Activated naive CD4-positive, alpha-beta T cell treated with anti-CD3 and anti-CD28 coated beads, Interleukin-2, amount 50 U/mL, for 24 hours (primary cell): ENCODE results near the gene TP53AIP1.
A peak's percentile ranks its signal among the peaks of the same experiment; 100 is the strongest.

Experiments
- H3K27ac Mint-ChIP-seq: one replicate; pipeline ENCODE4 v1.8.0; 2021; ENCODE audit warnings: mild to moderate bottlenecking, mixed read lengths
- H3K27me3 Mint-ChIP-seq: one replicate; pipeline ENCODE4 v1.8.0; 2021; ENCODE audit warnings: mixed read lengths
- H3K36me3 Mint-ChIP-seq: one replicate; pipeline ENCODE4 v1.8.0; 2021; ENCODE audit warnings: mixed read lengths
- H3K4me1 Mint-ChIP-seq: one replicate; pipeline ENCODE4 v1.8.0; 2021; ENCODE audit warnings: mixed read lengths
- H3K4me3 Mint-ChIP-seq: one replicate; pipeline ENCODE4 v1.8.0; 2021; ENCODE audit warnings: mild to moderate bottlenecking, mixed read lengths
- H3K9me3 Mint-ChIP-seq: one replicate; pipeline ENCODE4 v1.8.0; 2021; ENCODE audit warnings: mixed read lengths

TP53AIP1 gene

DNA sequence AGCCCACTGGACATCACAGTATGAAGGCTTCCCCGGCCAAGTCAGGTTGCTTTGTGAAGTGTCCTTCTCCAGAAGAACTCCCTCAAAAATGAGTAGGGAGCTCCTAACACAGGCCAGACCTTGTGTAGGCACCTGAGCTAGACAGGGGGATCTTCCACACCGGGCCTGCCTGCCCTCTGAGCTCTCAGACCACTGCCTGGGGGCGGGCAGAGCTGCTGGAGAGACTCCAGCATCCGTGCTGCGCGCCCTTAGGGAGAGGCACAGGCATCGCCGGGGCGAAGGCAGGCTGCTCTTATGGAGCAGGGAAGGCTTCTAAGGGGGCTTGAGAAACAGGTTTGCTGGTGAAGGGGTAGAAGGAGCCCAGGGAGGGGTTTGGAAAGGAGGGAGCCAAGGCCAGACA, 47.1 kb downstream of the TP53AIP1 start:
- Mint-ChIP-seq H3K4me1 (peaks cover 4% of the 10 kb centered on the region), H3K36me3 (no peaks in the 10 kb centered on the region), H3K27me3 (peaks cover 14% of the 10 kb centered on the region), H3K27ac (no peak overlapping the region), H3K4me3 (no peak overlapping the region), H3K9me3 (no peaks in the 10 kb centered on the region)

DNA sequence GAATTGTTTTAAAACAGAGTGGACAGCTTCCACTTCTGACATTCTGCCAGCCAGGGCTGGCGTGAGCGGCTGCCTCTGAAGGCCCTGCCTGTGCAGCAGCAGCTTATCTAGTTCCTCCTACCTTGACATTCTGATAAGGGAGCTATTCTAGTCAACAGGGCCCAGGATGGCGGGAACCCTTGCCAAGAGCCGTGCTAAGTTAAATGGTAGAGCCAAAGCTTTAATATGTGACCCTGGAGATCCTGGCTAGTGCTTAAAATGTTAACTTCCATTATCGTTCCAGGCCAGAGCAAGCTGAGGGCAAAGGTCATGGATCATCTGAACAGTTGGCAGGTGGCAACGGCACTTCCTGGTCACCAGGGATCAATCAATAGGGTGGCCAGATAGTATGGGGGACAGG, 48.0 kb downstream of the TP53AIP1 start:
- Mint-ChIP-seq H3K27ac (no peak overlapping the region), H3K9me3 (no peaks in the 10 kb centered on the region), H3K4me1 (peaks cover 4% of the 10 kb centered on the region), H3K4me3 (no peak overlapping the region), H3K36me3 (no peaks in the 10 kb centered on the region), H3K27me3 (peaks cover 14% of the 10 kb centered on the region)

DNA sequence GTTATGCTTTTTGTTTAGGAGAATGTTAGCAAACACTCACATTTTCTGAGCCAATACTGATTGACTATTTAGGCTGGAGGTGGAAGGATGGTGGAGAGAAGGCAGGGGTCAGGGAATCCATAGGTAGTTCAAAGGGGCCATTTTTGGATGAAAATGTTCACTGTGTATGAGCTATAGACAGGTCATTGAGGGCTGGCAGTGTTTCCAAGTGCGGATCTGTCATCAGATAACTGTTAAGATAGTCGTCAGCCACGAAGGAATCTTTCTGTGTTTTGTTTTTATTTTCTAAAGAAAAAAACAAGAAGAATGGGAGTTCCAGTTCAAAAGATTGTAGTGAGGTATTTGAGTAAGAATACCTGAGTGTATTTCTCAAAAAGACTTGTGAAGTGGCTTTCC, 48.4 kb downstream of the TP53AIP1 start:
- H3K27ac Mint-ChIP-seq, result no peak overlapping the region
- no peak overlapping the region for H3K4me3 Mint-ChIP-seq
- peaks cover 17% of the 10 kb centered on the region for H3K27me3 Mint-ChIP-seq
- no peaks in the 10 kb centered on the region for H3K36me3 Mint-ChIP-seq
- no peaks in the 10 kb centered on the region for H3K9me3 Mint-ChIP-seq
- H3K4me1 Mint-ChIP-seq, result peaks cover 4% of the 10 kb centered on the region

DNA sequence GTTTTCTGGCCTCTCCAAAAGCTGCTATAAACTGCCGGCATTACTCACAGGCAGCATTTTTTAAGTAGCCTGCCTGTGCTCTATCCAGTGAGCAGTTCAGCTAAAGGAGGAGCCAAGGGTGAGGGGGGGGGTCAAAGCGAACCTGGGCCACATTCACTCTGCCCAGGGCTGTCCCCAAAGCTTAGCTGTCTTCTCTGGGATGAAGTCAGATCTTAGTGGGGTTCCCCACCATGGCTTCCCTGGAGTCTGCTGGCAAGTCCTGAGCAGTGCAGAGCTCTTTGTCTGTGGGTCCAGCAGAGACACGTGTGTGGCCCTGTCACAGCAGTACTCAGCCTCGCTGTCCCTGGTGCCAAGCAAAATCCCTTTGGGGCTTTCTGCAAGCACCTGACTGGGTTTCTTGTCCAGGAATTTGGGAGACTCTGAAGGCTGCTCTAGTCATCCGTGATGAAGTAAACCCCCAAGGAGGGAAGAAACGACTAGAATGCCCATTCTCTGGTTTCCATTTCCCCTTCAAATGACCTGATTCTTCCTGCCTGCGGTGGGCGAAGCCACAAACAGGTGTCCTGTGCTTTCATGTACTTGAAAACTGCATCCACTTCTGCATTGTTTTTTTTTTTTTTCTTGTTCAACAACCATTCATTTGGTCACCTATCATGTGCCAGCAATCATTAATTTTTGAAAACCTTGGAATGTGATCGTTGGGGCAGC, 48.9 kb downstream of the TP53AIP1 start:
- Mint-ChIP-seq H3K36me3 (no peaks in the 10 kb centered on the region), H3K27ac (no peak overlapping the region), H3K27me3 (peaks cover 20% of the 10 kb centered on the region), H3K4me1 (peaks cover 4% of the 10 kb centered on the region), H3K9me3 (no peaks in the 10 kb centered on the region), H3K4me3 (no peak overlapping the region)

DNA sequence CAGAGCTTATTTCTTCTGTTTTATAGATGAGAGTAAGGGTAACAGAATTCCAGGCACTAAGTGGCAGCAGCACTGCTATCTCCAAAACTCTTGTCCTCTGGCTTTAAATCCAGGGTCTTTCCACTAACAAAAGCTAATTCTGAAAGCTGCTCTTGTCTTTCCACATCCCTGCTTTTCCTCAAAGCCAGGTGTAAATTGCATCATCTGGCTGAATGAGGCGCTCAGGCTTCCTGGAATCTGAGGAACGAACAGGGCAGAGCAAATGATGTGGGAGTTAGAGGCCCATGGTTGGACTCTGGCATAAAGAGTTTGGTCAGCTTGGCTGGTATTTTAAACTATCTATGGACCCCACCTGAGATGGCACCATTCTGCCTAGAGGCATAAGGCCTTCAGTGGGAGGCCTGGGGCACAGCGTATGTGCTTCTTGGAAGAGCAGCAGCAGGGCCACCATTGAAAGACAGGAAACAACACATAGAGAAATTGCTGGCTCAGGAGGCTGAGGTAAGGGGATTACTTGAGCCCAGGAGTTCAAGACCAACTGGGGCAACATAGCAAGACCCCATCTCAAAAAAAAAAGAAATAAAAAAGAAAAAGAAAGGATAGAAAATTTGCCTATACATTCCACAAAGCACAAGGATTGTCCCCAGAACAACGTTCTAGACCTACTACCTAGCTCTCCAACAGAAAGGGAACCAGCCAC, 49.7 kb downstream of the TP53AIP1 start:
- no peaks in the 10 kb centered on the region for H3K36me3 Mint-ChIP-seq
- H3K4me3 Mint-ChIP-seq, result no peak overlapping the region
- H3K4me1 Mint-ChIP-seq, result peaks cover 4% of the 10 kb centered on the region
- no peaks in the 10 kb centered on the region for H3K9me3 Mint-ChIP-seq
- H3K27me3 Mint-ChIP-seq, result peaks cover 26% of the 10 kb centered on the region
- no peak overlapping the region for H3K27ac Mint-ChIP-seq

DNA sequence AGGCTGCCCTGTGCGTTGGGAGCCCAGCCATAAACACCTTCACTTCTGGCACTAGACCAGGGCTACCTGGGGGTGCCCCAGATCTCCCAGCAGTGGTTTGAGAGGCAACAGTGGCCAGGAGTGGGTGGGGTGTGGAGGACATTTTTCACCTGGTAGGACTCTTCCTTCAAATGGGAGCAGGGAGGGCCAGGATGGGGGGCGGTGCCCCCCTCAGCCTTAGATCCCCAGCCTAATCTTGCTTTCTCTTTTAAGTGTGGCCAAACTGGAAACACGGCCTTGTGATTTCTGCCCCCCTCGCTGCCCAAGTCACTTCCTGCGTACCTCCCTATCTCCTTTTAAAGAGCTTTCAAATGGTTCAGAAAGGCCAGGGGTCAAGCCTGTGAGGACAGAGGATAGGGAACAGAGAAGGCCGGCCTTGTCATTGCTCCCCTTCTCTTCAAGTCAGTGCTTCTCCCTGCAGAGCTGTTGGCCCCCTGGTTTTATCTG, 50.7 kb downstream of the TP53AIP1 start:
- Mint-ChIP-seq H3K36me3 (no peaks in the 10 kb centered on the region), H3K27me3 (peaks cover 32% of the 10 kb centered on the region), H3K27ac (no peak overlapping the region), H3K9me3 (no peaks in the 10 kb centered on the region), H3K4me1 (peaks cover 4% of the 10 kb centered on the region), H3K4me3 (peak overlapping the region; percentile 31)

DNA sequence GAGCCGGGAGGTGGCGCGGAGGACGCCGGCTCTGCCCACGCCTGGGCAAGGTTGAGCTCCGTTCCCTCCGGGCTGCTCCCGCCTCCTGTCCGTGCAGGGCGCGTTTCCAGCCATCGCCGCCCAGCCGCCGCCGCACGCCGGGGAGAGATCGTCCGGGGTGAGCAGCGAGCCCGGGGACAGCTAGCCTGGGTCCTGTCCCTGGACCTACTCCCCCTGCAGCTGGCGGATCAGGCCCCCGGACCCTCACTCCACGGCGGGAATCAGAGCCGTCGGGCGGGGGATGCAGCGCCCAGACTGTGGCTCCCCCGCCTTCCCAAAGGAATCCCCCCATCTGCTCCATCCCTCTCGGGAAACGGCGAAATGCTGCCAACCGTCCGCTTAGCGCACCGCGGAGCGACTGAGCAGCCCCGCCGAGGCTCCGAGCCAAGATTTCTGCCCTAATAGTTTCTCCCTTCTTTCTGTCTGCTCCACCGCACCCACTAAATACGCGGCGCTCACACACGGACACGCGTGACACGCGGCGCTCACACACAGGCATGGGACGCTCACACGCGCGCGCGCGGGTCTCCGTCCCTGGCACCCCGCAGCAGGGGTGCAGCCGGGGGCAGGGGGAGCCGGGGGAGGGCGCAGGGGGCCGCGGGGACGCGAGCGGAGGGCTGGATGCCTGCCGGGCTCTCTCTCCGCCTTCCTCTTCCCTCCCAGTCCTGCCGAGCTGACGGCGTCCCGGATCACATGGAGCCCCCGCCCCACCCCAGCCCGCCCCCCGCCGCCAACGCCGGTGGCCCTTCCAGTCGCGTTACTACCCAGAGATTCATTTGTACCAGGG, 51.9 kb downstream of the TP53AIP1 start, which contains the start of gene KCNJ5:
KCNJ5 (plus strand) TSS at position 814 of the 826 bp plus-strand sequence. CDS start 19,918 bp downstream, outside the sequence.
- H3K27ac Mint-ChIP-seq, result no peak within 1 kb of the TSS
- H3K9me3 Mint-ChIP-seq, result no peaks in the 10 kb centered on the region
- H3K4me3 Mint-ChIP-seq, result peak within 1 kb of the TSS; percentile 83
- peaks cover 4% of the 10 kb centered on the region for H3K4me1 Mint-ChIP-seq
- no peaks in the 10 kb centered on the region for H3K36me3 Mint-ChIP-seq
- H3K27me3 Mint-ChIP-seq, result peaks cover 40% of the 10 kb centered on the region

DNA sequence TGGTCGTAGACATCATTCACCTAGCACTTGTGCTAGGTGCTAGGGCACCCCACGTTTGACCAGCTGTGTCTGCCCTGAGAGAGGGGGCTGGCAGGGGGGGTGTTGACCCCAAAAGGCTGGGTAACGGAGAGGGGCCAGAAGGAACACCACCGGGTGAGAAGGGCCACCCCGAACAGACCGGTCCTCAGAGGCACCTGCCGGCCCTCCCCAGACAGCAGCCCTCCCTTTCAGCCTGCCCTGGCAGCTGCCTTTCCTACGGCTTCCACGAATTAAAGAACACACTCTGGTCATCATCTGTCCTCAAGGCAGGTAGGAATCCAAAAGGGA, 52.5 kb downstream of the TP53AIP1 start:
- H3K36me3 Mint-ChIP-seq, result no peaks in the 10 kb centered on the region
- H3K27me3 Mint-ChIP-seq, result peaks cover 43% of the 10 kb centered on the region
- H3K9me3 Mint-ChIP-seq, result no peaks in the 10 kb centered on the region
- no peak overlapping the region for H3K27ac Mint-ChIP-seq
- H3K4me3 Mint-ChIP-seq, result peak overlapping the region; percentile 83
- H3K4me1 Mint-ChIP-seq, result peaks cover 4% of the 10 kb centered on the region

DNA sequence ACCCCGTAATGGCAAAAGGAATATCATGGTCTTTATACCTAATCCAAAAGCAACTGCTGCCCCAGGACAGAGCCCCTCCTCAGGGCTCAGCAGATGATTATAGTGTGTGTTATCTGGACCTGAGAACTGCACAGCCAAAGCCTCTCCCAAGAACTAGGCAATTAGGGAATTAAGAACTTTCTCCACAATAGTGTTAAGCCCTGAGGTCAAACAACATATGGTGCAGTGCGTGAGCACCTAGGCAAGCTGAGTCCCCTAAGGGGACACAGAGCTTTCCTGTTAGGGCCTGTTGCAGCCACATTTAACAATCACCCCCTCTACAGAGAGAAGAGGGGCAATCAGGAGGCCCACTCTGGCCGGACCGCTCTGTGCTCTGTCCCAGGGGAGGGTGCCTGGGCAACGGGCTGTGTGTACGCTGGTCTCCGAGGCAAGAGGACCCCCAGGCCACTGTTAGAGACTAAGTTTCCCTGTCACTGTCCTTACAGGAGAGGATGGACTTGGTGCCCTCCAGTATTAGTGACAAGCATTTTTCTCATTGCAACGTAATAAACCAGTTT, 52.9 kb downstream of the TP53AIP1 start:
- no peaks in the 10 kb centered on the region for H3K36me3 Mint-ChIP-seq
- H3K4me1 Mint-ChIP-seq, result peaks cover 4% of the 10 kb centered on the region
- H3K27ac Mint-ChIP-seq, result no peak overlapping the region
- H3K9me3 Mint-ChIP-seq, result no peaks in the 10 kb centered on the region
- peaks cover 45% of the 10 kb centered on the region for H3K27me3 Mint-ChIP-seq
- no peak overlapping the region for H3K4me3 Mint-ChIP-seq

DNA sequence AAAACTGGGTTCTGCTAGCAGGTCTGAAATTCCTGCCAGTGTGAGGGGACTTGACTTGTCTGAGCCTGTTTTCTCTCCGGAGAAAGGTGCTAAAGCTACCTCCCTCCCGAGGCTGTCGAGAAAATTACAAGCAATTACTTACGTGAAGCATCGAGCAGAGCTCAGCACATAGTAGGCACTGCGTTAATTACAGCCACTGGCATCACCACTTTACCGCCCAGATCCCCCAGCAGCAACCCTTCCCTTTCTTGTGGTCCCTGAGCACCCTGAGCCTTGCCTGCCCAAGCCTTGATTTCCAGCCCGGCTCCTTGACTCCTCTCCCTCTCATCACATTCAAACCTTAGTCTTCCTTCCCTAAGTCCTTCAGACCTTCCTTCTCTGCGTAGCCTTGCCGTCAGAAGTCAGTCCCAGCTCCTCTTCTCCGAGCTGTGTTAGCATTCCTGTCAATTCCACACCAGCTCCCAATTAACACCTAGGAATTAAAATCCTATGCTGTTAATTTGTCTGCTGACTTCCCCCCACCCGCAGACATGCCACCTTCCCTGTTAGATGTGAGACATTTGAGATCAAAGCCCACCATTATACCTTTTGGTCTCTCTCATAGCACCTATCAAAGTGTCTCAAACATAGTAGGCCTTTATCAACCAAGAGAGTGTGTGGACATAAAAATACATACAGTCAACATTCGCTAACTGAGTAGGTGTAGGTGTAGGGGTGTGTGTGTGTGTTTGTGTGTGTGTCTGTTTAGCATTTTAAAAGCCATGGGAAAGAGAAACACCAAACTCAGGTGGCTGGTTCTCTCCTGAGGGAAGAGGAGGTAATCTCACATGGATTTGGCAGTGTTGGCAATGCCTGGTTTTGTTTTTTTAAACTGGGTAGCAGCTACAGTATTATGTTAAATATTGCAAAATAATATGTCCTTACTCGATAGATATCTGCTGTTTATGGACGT, 54.4 kb downstream of the TP53AIP1 start:
- peaks cover 51% of the 10 kb centered on the region for H3K27me3 Mint-ChIP-seq
- no peaks in the 10 kb centered on the region for H3K36me3 Mint-ChIP-seq
- no peak overlapping the region for H3K27ac Mint-ChIP-seq
- no peak overlapping the region for H3K4me3 Mint-ChIP-seq
- H3K4me1 Mint-ChIP-seq, result peaks cover 4% of the 10 kb centered on the region
- no peaks in the 10 kb centered on the region for H3K9me3 Mint-ChIP-seq

DNA sequence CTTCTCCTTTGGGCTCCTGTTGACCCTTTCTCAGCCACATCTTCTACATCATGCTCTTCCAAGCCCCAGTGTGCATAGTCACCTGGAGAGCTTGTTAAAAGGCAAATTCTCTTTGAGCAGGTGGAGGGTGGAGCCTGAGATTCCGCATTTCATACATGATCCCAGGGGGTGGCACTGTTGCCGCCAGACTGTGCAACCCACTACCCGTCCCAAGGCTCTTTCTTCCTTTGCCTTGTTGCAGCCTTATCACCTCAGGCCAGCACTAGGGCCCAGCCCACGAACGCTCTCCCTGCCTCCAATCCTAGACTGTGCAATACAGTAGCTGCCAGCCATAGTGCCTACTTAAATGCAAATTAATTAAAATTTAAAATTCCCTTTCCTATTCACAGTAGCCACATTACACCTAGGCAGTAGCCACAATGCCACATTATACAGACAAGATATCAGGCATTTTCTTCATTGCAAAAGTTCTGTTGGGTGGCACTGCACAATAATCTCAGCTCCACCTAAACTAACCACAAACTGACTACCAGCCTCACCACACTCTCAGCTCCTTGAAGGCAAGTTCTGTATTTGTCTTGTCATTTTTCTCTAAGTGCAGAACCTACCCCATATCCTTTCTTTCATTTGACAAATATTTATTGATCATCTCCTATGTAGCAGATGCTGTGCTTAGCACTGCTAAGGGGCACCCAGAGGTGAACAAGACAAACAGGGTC, 56.1 kb downstream of the TP53AIP1 start:
- peaks cover 4% of the 10 kb centered on the region for H3K4me1 Mint-ChIP-seq
- H3K36me3 Mint-ChIP-seq, result no peaks in the 10 kb centered on the region
- H3K9me3 Mint-ChIP-seq, result no peaks in the 10 kb centered on the region
- no peak overlapping the region for H3K27ac Mint-ChIP-seq
- no peak overlapping the region for H3K4me3 Mint-ChIP-seq
- H3K27me3 Mint-ChIP-seq, result peaks cover 51% of the 10 kb centered on the region
